IMR-90 (cell line): Measurements from ENCODE around the gene RGS5. TPM values are rescaled to one million over a fixed set of nuclear protein-coding genes. Genes with fewer than 3 reads are reported as not detected.

ENCODE experiments used
- ATAC-seq: fragments of 200-7000 bp; cut with Tn5 transposase; 2 replicates; pipeline ENCODE4 v1.9.1; 2020; ENCODE audit warnings: low read depth, mild to moderate bottlenecking, moderate library complexity
- BruUV-seq: library from RNA; stranded (reverse); fragments of 400-500 nt; replicated peaks from 2 replicates; lab custom pipeline; 2021; lab: Mats Ljungman, UMichigan
- CTCF ChIA-PET: fragments of 300-600 bp; formaldehyde crosslinking; extraction: SDS; loops from one replicate; lab custom pipeline; 2021; ENCODE audit warnings: antibody characterized with exemption; lab: Yijun Ruan, JAX
- POLR2A ChIA-PET: fragments of 300-600 bp; sonication (Branson Sonifier 250); formaldehyde crosslinking; loops from one replicate; lab custom pipeline; 2022; ENCODE audit warnings: antibody characterized with exemption; ENCODE audit not compliant: unreplicated experiment; lab: Charles Lee
- DNase-seq: peaks from one replicate; pipeline ENCODE4 v3.0.0; 2013
- H2AFZ ChIP-seq: replicated peaks from 2 replicates; pipeline ENCODE3; 2013; ENCODE audit warnings: low read length, mild to moderate bottlenecking; ENCODE audit not compliant: poor library complexity
- H2AK5ac ChIP-seq: 2 replicates; pipeline ENCODE4 v1.6.1; 2013; ENCODE audit warnings: low read depth, low read length, inconsistent platforms
- H2AK9ac ChIP-seq: replicated peaks from 2 replicates; pipeline ENCODE3; 2013; ENCODE audit warnings: mild to moderate bottlenecking, low read depth, low read length, moderate library complexity; ENCODE audit not compliant: poor library complexity
- H2BK120ac ChIP-seq: 2 replicates; pipeline ENCODE4 v1.6.1; 2013; ENCODE audit warnings: low read depth, low read length, inconsistent platforms
- H2BK15ac ChIP-seq: 3 replicates; pipeline ENCODE4 v1.6.1; 2013; ENCODE audit warnings: low read depth, low read length, inconsistent platforms
- H2BK20ac ChIP-seq: 2 replicates; pipeline ENCODE4 v1.6.1; 2013; ENCODE audit warnings: low read depth, mild to moderate bottlenecking, inconsistent platforms, low read length, moderate library complexity
- H2BK5ac ChIP-seq: 2 replicates; pipeline ENCODE4 v1.6.1; 2013; ENCODE audit warnings: mild to moderate bottlenecking, low read depth, low read length, inconsistent platforms; ENCODE audit not compliant: poor library complexity, severe bottlenecking
- H3K14ac ChIP-seq: replicated peaks from 2 replicates; pipeline ENCODE4 v1.6.1; 2013; ENCODE audit warnings: low read depth, low read length, inconsistent platforms
- H3K18ac ChIP-seq: 2 replicates; pipeline ENCODE4 v1.6.1; 2013; ENCODE audit warnings: low read depth, low read length, control low read depth
- H3K23ac ChIP-seq: 2 replicates; pipeline ENCODE4 v1.6.1; 2013; ENCODE audit warnings: low read depth, low read length, inconsistent platforms
- H3K27ac ChIP-seq: 2 replicates; pipeline ENCODE4 v1.5.1; 2013; ENCODE audit warnings: mild to moderate bottlenecking, control low read depth, low read length; ENCODE audit not compliant: insufficient read depth
- H3K27me3 ChIP-seq: 2 replicates; pipeline ENCODE4 v1.6.1; 2013; ENCODE audit warnings: low read length; ENCODE audit not compliant: control insufficient read depth, insufficient read depth
- H3K36me3 ChIP-seq: 2 replicates; pipeline ENCODE4 v1.6.1; 2013; ENCODE audit warnings: low read length, mixed read lengths; ENCODE audit not compliant: control insufficient read depth, insufficient read depth
- H3K4ac ChIP-seq: 2 replicates; pipeline ENCODE4 v1.6.1; 2013; ENCODE audit warnings: low read depth, low read length, inconsistent platforms
- H3K4me1 ChIP-seq: 2 replicates; pipeline ENCODE4 v1.6.1; 2013; ENCODE audit warnings: low read length, mixed read lengths; ENCODE audit not compliant: control insufficient read depth, insufficient read depth
- H3K4me2 ChIP-seq: 2 replicates; pipeline ENCODE4 v1.6.1; 2013; ENCODE audit warnings: low read depth, mild to moderate bottlenecking, control low read depth, low read length, moderate library complexity
- H3K4me3 ChIP-seq: 2 replicates; pipeline ENCODE4 v1.5.1; 2013; ENCODE audit warnings: low read depth, mild to moderate bottlenecking, control low read depth, low read length, moderate library complexity; ENCODE audit not compliant: insufficient read depth
- H3K56ac ChIP-seq: 2 replicates; pipeline ENCODE4 v1.6.1; 2013; ENCODE audit warnings: low read length, inconsistent platforms; ENCODE audit not compliant: insufficient read depth; ENCODE audit errors: extremely low read depth
- H3K79me1 ChIP-seq, 2 experiments: 2 replicates each; pipeline ENCODE4 v1.6.1; 2013; ENCODE audit warnings: low read length in 2 of 2, inconsistent platforms in 1 of 2, low read depth in 1 of 2
- H3K9ac ChIP-seq: 2 replicates; pipeline ENCODE4 v1.6.1; 2013; ENCODE audit warnings: low read depth, low read length, control low read depth
- H3K9me1 ChIP-seq: 2 replicates; pipeline ENCODE4 v1.6.1; 2013; ENCODE audit warnings: low read length, inconsistent platforms; ENCODE audit not compliant: insufficient read depth
- H3K9me3 ChIP-seq: 2 replicates; pipeline ENCODE4 v1.6.1; 2013; ENCODE audit warnings: low read length; ENCODE audit not compliant: control insufficient read depth, insufficient read depth
- H4K20me1 ChIP-seq: 2 replicates; pipeline ENCODE4 v1.6.1; 2013; ENCODE audit warnings: low read length, inconsistent platforms; ENCODE audit not compliant: insufficient read depth
- H4K5ac ChIP-seq: 2 replicates; pipeline ENCODE4 v1.6.1; 2013; ENCODE audit warnings: mild to moderate bottlenecking, low read depth, low read length, control low read depth
- H4K8ac ChIP-seq, 2 experiments: 2 replicates each; pipeline ENCODE4 v1.6.1; 2013; ENCODE audit warnings: low read depth in 2 of 2, low read length in 2 of 2, control low read depth in 1 of 2, inconsistent platforms in 1 of 2
- H4K91ac ChIP-seq: 2 replicates; pipeline ENCODE4 v1.6.1; 2013; ENCODE audit warnings: low read depth, low read length, inconsistent platforms; ENCODE audit not compliant: insufficient read depth
- CEBPB ChIP-seq: IDR thresholded peaks from 2 replicates; pipeline ENCODE4 v1.6.1; 2012; ENCODE audit warnings: low read depth, low read length, improper control_type of control experiment
- CHD1 ChIP-seq: IDR thresholded peaks from 2 replicates; pipeline ENCODE4 v1.6.1; 2012; ENCODE audit warnings: low read depth, low read length, improper control_type of control experiment
- MAFK ChIP-seq: IDR thresholded peaks from 2 replicates; pipeline ENCODE4 v1.6.1; 2012; ENCODE audit warnings: low read depth, low read length, improper control_type of control experiment
- MAZ ChIP-seq: IDR thresholded peaks from 2 replicates; pipeline ENCODE4 v1.6.1; 2012; ENCODE audit warnings: low read depth, mild to moderate bottlenecking, low read length, improper control_type of control experiment, moderate library complexity, borderline replicate concordance
- NFE2L2 ChIP-seq: fragments of 150-350 bp; IDR thresholded peaks from 2 replicates; pipeline ENCODE4 v1.6.1; 2016; ENCODE audit warnings: low read depth, mild to moderate bottlenecking, low read length
- POLR2A ChIP-seq: IDR thresholded peaks from 2 replicates; pipeline ENCODE4 v1.6.1; 2012; ENCODE audit warnings: mild to moderate bottlenecking, low read depth, low read length
- WGBS, 2 experiments: methylation state at CpG; one replicate each; pipeline versions ENCODE4 v1.1.5 to v1.1.7; 2013; ENCODE audit warnings: missing lambda C conversion rate in 2 of 2; ENCODE audit not compliant: insufficient read length in 1 of 2; ENCODE audit errors: extremely low coverage in 2 of 2; 5-methylcytosine and 5-hydroxymethylcytosine counted together
- dilution Hi-C: fragments of 300-500 bp; cut with HindIII; formaldehyde crosslinking; loops from one replicate; pipeline ENCODE4 v1.14.3; 2018; ENCODE audit warnings: low sequenced_read_pairs; ENCODE audit not compliant: unreplicated experiment
- in situ Hi-C: fragments of 300-500 bp; cut with MboI; formaldehyde crosslinking; loops from 3 replicates; pipeline ENCODE4 v1.14.3; 2019; ENCODE audit warnings: low sequenced_read_pairs, inconsistent platforms, mixed read lengths
- intact Hi-C: fragments of 100-400 bp; cut with micrococcal nuclease; formaldehyde crosslinking; loops from 2 replicates; pipeline ENCODE4 v1.10.0; 2022
- polyA plus RNA-seq, 3 experiments: library from polyadenylated mRNA; depleted of rRNA; stranded (reverse); fragments of >200 nt; gene quantifications; 2 replicates each; pipeline ENCODE4 v1.2.3, GENCODE V29; 2012; ENCODE audit warnings: low replicate concordance in 1 of 3
- total RNA-seq: library from RNA; depleted of rRNA; stranded (reverse); fragments of >200 nt; gene quantifications from 2 replicates; pipeline ENCODE4 v1.2.3, GENCODE V29; 2012

RGS5 gene
- total and polyA plus RNA-seq, 2 of the 4 experiments (the other 2 are of a cell fraction) = 21.4 to 40.0 TPM

- Histone ChIP-seq H3K4me1 (peaks cover 9% of the 10 kb centered on the region), H4K20me1 (no peaks in the 10 kb centered on the region), H2AFZ (no peak overlapping the region), H4K8ac (peak overlapping the region in 1 of 2 experiments; percentile 97; a peak in 3 of 4 replicates), H3K36me3 (no peaks in the 10 kb centered on the region), H4K5ac (peak overlapping the region; percentile 59; the same call in 1 of the 2 replicates), H4K91ac (no peak overlapping the region), H3K56ac (no peak overlapping the region), H3K9ac (no peak overlapping the region), H3K27ac (peak overlapping the region; percentile 30; the same call in 1 of the 2 replicates), H3K4me3 (no peak overlapping the region), H2AK9ac (no peak overlapping the region), H2BK5ac (peak overlapping the region; percentile 91), H3K4me2 (no peak overlapping the region; the same call in 1 of the 2 replicates), H3K4ac (peak overlapping the region; percentile 91; the same call in 1 of the 2 replicates), H3K79me1 (no peaks in the 10 kb centered on the region), H2BK15ac (0 out of 3 replicates have a peak overlapping the region, but pooled peaks have one; percentile 29), H3K27me3 (no peaks in the 10 kb centered on the region), H2AK5ac (no peak overlapping the region), H3K9me3 (no peaks in the 10 kb centered on the region), H3K14ac (peak overlapping the region; percentile 58), H3K23ac (no peak overlapping the region; the same call in 1 of the 2 replicates), H3K9me1 (peaks cover 8% of the 10 kb centered on the region), H3K18ac (peak overlapping the region; percentile 97), H2BK120ac (peak overlapping the region; percentile 93), H2BK20ac (peak overlapping the region; percentile 83; the same call in 1 of the 2 replicates)
- WGBS, 2 experiments = no CpG with 5 or more reads among the region's 1 CpG
- ATAC-seq = 0 out of 2 replicates have a peak, but pooled peaks have one; percentile 18
- POLR2A ChIA-PET = interaction anchor here (0.5 kb wide), 1 partner anchor 17 kb away, joined by 3 read pairs; no protein-coding TSS in a partner anchor
- CTCF ChIA-PET = interaction anchor here (1.7 kb wide), 1 partner anchor 28 kb away, joined by 7 read pairs; no protein-coding TSS in a partner anchor
- BruUV-seq = no TSS peak
- in situ Hi-C loops = no loop called here
- TF ChIP-seq CEBPB (no peak), NFE2L2 (no peak), MAZ (no peak), POLR2A (no peak), CHD1 (no peak), MAFK (no peak)
- dilution Hi-C loops = no loop called here
- intact Hi-C loops = no loop called here
- DNase-seq = peak; percentile 3
Observed at GRCh38 chr1:163203561-163203960, 845 bp upstream of the RGS5 start.
